ENCODE measurements around the gene SPAG5. TPM values are rescaled to one million over a fixed set of nuclear protein-coding genes. Genes with fewer than 3 reads are reported as not detected.

SPAG5 gene, protein sequence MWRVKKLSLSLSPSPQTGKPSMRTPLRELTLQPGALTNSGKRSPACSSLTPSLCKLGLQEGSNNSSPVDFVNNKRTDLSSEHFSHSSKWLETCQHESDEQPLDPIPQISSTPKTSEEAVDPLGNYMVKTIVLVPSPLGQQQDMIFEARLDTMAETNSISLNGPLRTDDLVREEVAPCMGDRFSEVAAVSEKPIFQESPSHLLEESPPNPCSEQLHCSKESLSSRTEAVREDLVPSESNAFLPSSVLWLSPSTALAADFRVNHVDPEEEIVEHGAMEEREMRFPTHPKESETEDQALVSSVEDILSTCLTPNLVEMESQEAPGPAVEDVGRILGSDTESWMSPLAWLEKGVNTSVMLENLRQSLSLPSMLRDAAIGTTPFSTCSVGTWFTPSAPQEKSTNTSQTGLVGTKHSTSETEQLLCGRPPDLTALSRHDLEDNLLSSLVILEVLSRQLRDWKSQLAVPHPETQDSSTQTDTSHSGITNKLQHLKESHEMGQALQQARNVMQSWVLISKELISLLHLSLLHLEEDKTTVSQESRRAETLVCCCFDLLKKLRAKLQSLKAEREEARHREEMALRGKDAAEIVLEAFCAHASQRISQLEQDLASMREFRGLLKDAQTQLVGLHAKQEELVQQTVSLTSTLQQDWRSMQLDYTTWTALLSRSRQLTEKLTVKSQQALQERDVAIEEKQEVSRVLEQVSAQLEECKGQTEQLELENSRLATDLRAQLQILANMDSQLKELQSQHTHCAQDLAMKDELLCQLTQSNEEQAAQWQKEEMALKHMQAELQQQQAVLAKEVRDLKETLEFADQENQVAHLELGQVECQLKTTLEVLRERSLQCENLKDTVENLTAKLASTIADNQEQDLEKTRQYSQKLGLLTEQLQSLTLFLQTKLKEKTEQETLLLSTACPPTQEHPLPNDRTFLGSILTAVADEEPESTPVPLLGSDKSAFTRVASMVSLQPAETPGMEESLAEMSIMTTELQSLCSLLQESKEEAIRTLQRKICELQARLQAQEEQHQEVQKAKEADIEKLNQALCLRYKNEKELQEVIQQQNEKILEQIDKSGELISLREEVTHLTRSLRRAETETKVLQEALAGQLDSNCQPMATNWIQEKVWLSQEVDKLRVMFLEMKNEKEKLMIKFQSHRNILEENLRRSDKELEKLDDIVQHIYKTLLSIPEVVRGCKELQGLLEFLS
- 8.3 TPM for total RNA-seq

- peak in 1 of 2 donors; percentile 95 for DNase-seq (ENCODE audit: extremely low spot score in 2 of 2)
- peaks cover 22% of the 10 kb centered on the region for H3K4me1 ChIP-seq
- no peaks in the 10 kb centered on the region for H3K27me3 ChIP-seq
- intact Hi-C loops (cut with DNase I): no loop called here
- TF ChIP-seq, protein P1, sequence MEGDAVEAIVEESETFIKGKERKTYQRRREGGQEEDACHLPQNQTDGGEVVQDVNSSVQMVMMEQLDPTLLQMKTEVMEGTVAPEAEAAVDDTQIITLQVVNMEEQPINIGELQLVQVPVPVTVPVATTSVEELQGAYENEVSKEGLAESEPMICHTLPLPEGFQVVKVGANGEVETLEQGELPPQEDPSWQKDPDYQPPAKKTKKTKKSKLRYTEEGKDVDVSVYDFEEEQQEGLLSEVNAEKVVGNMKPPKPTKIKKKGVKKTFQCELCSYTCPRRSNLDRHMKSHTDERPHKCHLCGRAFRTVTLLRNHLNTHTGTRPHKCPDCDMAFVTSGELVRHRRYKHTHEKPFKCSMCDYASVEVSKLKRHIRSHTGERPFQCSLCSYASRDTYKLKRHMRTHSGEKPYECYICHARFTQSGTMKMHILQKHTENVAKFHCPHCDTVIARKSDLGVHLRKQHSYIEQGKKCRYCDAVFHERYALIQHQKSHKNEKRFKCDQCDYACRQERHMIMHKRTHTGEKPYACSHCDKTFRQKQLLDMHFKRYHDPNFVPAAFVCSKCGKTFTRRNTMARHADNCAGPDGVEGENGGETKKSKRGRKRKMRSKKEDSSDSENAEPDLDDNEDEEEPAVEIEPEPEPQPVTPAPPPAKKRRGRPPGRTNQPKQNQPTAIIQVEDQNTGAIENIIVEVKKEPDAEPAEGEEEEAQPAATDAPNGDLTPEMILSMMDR (IDR thresholded peaks at IDR 0.05): peak in 1 of 3 experiments; percentile 14
- TF ChIP-seq POLR2A (IDR thresholded peaks at IDR 0.05) (peak; percentile 16 to 93), POLR2AphosphoS5 (IDR thresholded peaks at IDR 0.05; ENCODE audit: insufficient read depth in 1 of 2, low read depth in 1 of 2) (peak; percentile 67 to 99)
- peak within 1 kb of the TSS; percentile 57 to 67 for H3K4me3 ChIP-seq
- no peaks in the 10 kb centered on the region for H3K36me3 ChIP-seq
- peak within 1 kb of the TSS; percentile 96 for H3K27ac ChIP-seq
- H3K9me3 ChIP-seq: no peaks in the 10 kb centered on the region
These were observed at the start of gene SPAG5 for GRCh38 chr17:28598799-28599310. Gene SPAG5, minus strand, starts transcription at chr17:28599025. Its CDS starts 79 bp downstream, at chr17:28598946.

GRCh38 chr17:28646039-28646754, 47.4 kb upstream of the SPAG5 start:
- Histone ChIP-seq H3K4me3 (peak overlapping the region in 1 of 2 donors; percentile 15), H3K4me1 (peaks cover 41% of the 10 kb centered on the region)
- no peak for DNase-seq (ENCODE audit: extremely low spot score in 2 of 2)

GRCh38 chr17:28645576-28645939, 46.7 kb upstream of the SPAG5 start:
- TF ChIP-seq POLR2A (IDR thresholded peaks at IDR 0.05) (no peak), POLR2AphosphoS5 (IDR thresholded peaks at IDR 0.05; ENCODE audit: insufficient read depth in 1 of 2, low read depth in 1 of 2) (no peak)
- TF ChIP-seq, protein P1 (IDR thresholded peaks at IDR 0.05): no peak
- Histone ChIP-seq H3K4me3 (peak overlapping the region; percentile 89 to 95), H3K27ac (peak overlapping the region; percentile 92), H3K36me3 (peaks cover 0 to 31% of the 10 kb centered on the region in 2 donors), H3K27me3 (no peaks in the 10 kb centered on the region), H3K4me1 (peaks cover 41% of the 10 kb centered on the region), H3K9me3 (no peaks in the 10 kb centered on the region)
- no peak for DNase-seq (ENCODE audit: extremely low spot score in 2 of 2)
- intact Hi-C loops (cut with DNase I): no loop called here

More at GRCh38 chr17:28646039-28646754, 47.4 kb upstream of the SPAG5 start:
- peaks cover 0 to 29% of the 10 kb centered on the region in 2 donors for H3K36me3 ChIP-seq
- no peaks in the 10 kb centered on the region for H3K9me3 ChIP-seq
- TF ChIP-seq, protein P1 (IDR thresholded peaks at IDR 0.05): no peak
- no peak for TF ChIP-seq POLR2A (IDR thresholded peaks at IDR 0.05)
- no peak for TF ChIP-seq POLR2AphosphoS5 (IDR thresholded peaks at IDR 0.05; ENCODE audit: insufficient read depth in 1 of 2, low read depth in 1 of 2)
- peak overlapping the region; percentile 92 for H3K27ac ChIP-seq
- H3K27me3 ChIP-seq: no peaks in the 10 kb centered on the region
- intact Hi-C loops (cut with DNase I): no loop called here

GRCh38 chr17:28644787-28645575, 46.2 kb upstream of the SPAG5 start, which contains the start of gene BLTP2:
Gene BLTP2, minus strand, starts transcription at chr17:28645158. Its CDS starts 102 bp downstream, at chr17:28645056.
- intact Hi-C loops (cut with DNase I): no loop called here

More at GRCh38 chr17:28644787-28645575, 46.2 kb upstream of the SPAG5 start, which contains the start of gene BLTP2:
- Histone ChIP-seq H3K9me3 (no peaks in the 10 kb centered on the region), H3K27me3 (no peaks in the 10 kb centered on the region), H3K4me3 (peak within 1 kb of the TSS; percentile 89 to 95), H3K36me3 (peaks cover 1 to 37% of the 10 kb centered on the region in 2 donors), H3K4me1 (peaks cover 41% of the 10 kb centered on the region), H3K27ac (peak within 1 kb of the TSS; percentile 92)
- peak; percentile 77 to 84 for TF ChIP-seq POLR2A (IDR thresholded peaks at IDR 0.05)
- peak; percentile 50 to 98 for TF ChIP-seq POLR2AphosphoS5 (IDR thresholded peaks at IDR 0.05; ENCODE audit: insufficient read depth in 1 of 2, low read depth in 1 of 2)
- TF ChIP-seq, protein P1 (IDR thresholded peaks at IDR 0.05): peak in 1 of 3 experiments; percentile 23
- peak in 1 of 2 donors; percentile 95 for DNase-seq (ENCODE audit: extremely low spot score in 2 of 2)
